H1 (cell line): ENCODE results near the gene UTP20.

Experiments
- ASH2L ChIP-seq: fragments of 200-600, 300-600 bp; sonication (generic); IDR thresholded peaks from one replicate; pipeline ENCODE4 v1.7.1; 2017; ENCODE audit warnings: low read length
- EP300 ChIP-seq, 2 experiments: IDR thresholded peaks; 1 replicate in 1 of 2; 2 replicates in 1 of 2; pipeline ENCODE4 v1.6.1; 2011 to 2012; ENCODE audit warnings: low read depth in 2 of 2, low read length in 2 of 2, mild to moderate bottlenecking in 2 of 2, borderline replicate concordance in 1 of 2, inconsistent platforms in 1 of 2, moderate library complexity in 1 of 2
- EZH2 ChIP-seq: fragments of 200-600 bp; sonication (generic); IDR thresholded peaks from 2 replicates; pipeline ENCODE4 v1.7.1; 2012; ENCODE audit warnings: low read depth, mild to moderate bottlenecking, moderate library complexity, low read length, inconsistent platforms; ENCODE audit not compliant: severe bottlenecking
- GABPA ChIP-seq: IDR thresholded peaks from 2 replicates; pipeline ENCODE4 v1.6.1; 2011; ENCODE audit warnings: mild to moderate bottlenecking, low read length, moderate library complexity, borderline replicate concordance; ENCODE audit not compliant: insufficient read depth
- HDAC2 ChIP-seq, 2 experiments: fragments of 300-600 bp in 1 of 2; sonication (generic) in 1 of 2; IDR thresholded peaks; 2 replicates each; pipeline ENCODE4 v1.6.1; 2011 to 2012; ENCODE audit warnings: low read depth in 2 of 2, low read length in 2 of 2, mild to moderate bottlenecking in 2 of 2, moderate library complexity in 2 of 2, borderline replicate concordance in 1 of 2, inconsistent platforms in 1 of 2
- KDM4A ChIP-seq: IDR thresholded peaks from one replicate; pipeline ENCODE4 v1.7.1; 2012; ENCODE audit warnings: low read depth, mild to moderate bottlenecking, moderate library complexity, low read length, inconsistent platforms; ENCODE audit not compliant: severe bottlenecking
- POLR2A ChIP-seq, 2 experiments: IDR thresholded peaks; 1 replicate in 1 of 2; 2 replicates in 1 of 2; pipeline ENCODE4 v1.6.1; 2011; ENCODE audit warnings: low read depth in 2 of 2, low read length in 2 of 2, mild to moderate bottlenecking in 2 of 2; ENCODE audit errors: control extremely low read depth in 1 of 2
- POU5F1 ChIP-seq: IDR thresholded peaks from 2 replicates; pipeline ENCODE4 v1.6.1; 2011; ENCODE audit warnings: low read depth, mild to moderate bottlenecking, low read length, moderate library complexity
- RFX5 ChIP-seq: IDR thresholded peaks from 2 replicates; pipeline ENCODE4 v1.6.1; 2011; ENCODE audit warnings: low read depth, low read length, improper control_type of control experiment, borderline replicate concordance
- SP4 ChIP-seq: IDR thresholded peaks from 2 replicates; pipeline ENCODE4 v1.6.1; 2012; ENCODE audit warnings: low read length, inconsistent platforms
- TCF12 ChIP-seq: IDR thresholded peaks from 2 replicates; pipeline ENCODE4 v1.6.1; 2011; ENCODE audit warnings: low read depth, mild to moderate bottlenecking, low read length
- YY1 ChIP-seq: IDR thresholded peaks from 2 replicates; pipeline ENCODE4 v1.6.1; 2011; ENCODE audit warnings: low read depth, mild to moderate bottlenecking, low read length
- TF ChIP-seq, protein P1 (sequence below): IDR thresholded peaks from 2 replicates; pipeline ENCODE4 v1.6.1; 2012; ENCODE audit warnings: low read length, inconsistent platforms
- TF ChIP-seq, protein P2 (sequence below), 3 experiments: IDR thresholded peaks; 1 replicate in 2 of 3; 2 replicates in 1 of 3; pipeline versions ENCODE4 v1.5.1 to v1.6.1; 2011; ENCODE audit warnings: low read length in 3 of 3, mild to moderate bottlenecking in 3 of 3, inconsistent platforms in 2 of 3, low read depth in 1 of 3, moderate library complexity in 1 of 3; ENCODE audit not compliant: insufficient read depth in 1 of 3; ENCODE audit errors: control extremely low read depth in 1 of 3

GRCh38 chr12:101407049-101407435 is 127.1 kb downstream of the UTP20 start:
- TF ChIP-seq POU5F1 (no peak), YY1 (no peak), EZH2 (no peak), POLR2A (IDR thresholded peaks at IDR 0.05; ENCODE audit: control extremely low read depth in 1 of 2, low read depth in 2 of 2, low read length in 2 of 2) (no peak), SP4 (no peak), KDM4A (no peak), EP300 (IDR thresholded peaks at IDR 0.05; ENCODE audit: borderline replicate concordance in 1 of 2, low read depth in 2 of 2, low read length in 2 of 2) (no peak), GABPA (no peak), TCF12 (no peak), HDAC2 (IDR thresholded peaks at IDR 0.05; ENCODE audit: borderline replicate concordance in 1 of 2, low read depth in 2 of 2, low read length in 2 of 2) (no peak), RFX5 (no peak), ASH2L (no peak)
- TF ChIP-seq, protein P1, sequence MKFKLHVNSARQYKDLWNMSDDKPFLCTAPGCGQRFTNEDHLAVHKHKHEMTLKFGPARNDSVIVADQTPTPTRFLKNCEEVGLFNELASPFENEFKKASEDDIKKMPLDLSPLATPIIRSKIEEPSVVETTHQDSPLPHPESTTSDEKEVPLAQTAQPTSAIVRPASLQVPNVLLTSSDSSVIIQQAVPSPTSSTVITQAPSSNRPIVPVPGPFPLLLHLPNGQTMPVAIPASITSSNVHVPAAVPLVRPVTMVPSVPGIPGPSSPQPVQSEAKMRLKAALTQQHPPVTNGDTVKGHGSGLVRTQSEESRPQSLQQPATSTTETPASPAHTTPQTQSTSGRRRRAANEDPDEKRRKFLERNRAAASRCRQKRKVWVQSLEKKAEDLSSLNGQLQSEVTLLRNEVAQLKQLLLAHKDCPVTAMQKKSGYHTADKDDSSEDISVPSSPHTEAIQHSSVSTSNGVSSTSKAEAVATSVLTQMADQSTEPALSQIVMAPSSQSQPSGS = no peak
- TF ChIP-seq, protein P2, sequence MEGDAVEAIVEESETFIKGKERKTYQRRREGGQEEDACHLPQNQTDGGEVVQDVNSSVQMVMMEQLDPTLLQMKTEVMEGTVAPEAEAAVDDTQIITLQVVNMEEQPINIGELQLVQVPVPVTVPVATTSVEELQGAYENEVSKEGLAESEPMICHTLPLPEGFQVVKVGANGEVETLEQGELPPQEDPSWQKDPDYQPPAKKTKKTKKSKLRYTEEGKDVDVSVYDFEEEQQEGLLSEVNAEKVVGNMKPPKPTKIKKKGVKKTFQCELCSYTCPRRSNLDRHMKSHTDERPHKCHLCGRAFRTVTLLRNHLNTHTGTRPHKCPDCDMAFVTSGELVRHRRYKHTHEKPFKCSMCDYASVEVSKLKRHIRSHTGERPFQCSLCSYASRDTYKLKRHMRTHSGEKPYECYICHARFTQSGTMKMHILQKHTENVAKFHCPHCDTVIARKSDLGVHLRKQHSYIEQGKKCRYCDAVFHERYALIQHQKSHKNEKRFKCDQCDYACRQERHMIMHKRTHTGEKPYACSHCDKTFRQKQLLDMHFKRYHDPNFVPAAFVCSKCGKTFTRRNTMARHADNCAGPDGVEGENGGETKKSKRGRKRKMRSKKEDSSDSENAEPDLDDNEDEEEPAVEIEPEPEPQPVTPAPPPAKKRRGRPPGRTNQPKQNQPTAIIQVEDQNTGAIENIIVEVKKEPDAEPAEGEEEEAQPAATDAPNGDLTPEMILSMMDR (IDR thresholded peaks at IDR 0.05; ENCODE audit: control extremely low read depth in 1 of 3, insufficient read depth in 1 of 3, low read depth in 1 of 3, low read length in 3 of 3) = no peak
